C4-2B (cell line): ENCODE data around the gene ZPLD1.

Experiments
- H3K27ac ChIP-seq: fragments of 450-650 bp; 2 replicates; pipeline ENCODE4 v1.5.1; 2017
- ZFX ChIP-seq: fragments of 450-650 bp; IDR thresholded peaks from 2 replicates; pipeline ENCODE4 v1.6.1; 2017
- TF ChIP-seq, protein P1 (sequence below): fragments of 450-650 bp; conservative IDR thresholded peaks from 2 replicates; pipeline ENCODE4 v1.5.1; 2017; ENCODE audit warnings: mild to moderate bottlenecking

ZPLD1 gene

DNA sequence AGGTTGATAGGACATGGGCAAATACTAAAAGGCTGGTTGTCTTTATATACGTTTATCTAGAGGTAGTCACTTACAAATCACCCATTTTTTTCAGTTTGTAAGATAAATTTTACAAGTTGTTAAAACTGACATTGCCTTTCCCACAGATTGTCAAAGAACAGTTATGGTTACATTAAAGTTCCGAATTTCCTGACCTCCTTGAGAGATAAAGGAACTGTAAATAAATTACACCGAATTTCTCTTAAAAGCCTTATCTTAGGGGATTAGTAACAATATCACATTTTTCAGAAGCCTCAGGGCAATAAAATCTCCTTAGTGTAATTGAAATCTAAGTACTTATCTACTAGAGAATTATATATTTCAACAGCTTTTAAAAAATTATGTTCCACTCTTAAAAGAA, 49.5 kb downstream of the ZPLD1 start:
- TF ChIP-seq, protein P1, sequence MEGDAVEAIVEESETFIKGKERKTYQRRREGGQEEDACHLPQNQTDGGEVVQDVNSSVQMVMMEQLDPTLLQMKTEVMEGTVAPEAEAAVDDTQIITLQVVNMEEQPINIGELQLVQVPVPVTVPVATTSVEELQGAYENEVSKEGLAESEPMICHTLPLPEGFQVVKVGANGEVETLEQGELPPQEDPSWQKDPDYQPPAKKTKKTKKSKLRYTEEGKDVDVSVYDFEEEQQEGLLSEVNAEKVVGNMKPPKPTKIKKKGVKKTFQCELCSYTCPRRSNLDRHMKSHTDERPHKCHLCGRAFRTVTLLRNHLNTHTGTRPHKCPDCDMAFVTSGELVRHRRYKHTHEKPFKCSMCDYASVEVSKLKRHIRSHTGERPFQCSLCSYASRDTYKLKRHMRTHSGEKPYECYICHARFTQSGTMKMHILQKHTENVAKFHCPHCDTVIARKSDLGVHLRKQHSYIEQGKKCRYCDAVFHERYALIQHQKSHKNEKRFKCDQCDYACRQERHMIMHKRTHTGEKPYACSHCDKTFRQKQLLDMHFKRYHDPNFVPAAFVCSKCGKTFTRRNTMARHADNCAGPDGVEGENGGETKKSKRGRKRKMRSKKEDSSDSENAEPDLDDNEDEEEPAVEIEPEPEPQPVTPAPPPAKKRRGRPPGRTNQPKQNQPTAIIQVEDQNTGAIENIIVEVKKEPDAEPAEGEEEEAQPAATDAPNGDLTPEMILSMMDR = no peak
- TF ChIP-seq ZFX = no peak
- H3K27ac ChIP-seq = no peak overlapping the region

DNA sequence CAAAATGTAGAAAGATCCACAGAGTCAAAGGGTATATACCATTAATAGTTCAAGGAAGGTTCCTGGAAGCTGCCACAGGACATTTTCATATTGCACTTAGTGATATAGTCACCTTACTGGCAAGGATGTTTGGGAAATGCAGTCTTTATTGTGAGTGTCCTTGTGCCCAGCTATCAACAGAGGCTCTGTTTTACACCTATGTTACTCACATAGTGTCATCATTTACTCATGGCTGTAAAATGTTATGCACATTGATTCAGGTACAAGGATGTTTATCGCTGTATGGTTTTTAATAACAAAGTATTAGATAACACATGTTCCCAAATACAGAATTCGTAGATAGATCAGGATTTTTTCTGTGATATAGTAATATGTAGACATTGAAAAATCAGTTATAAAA, 50.9 kb downstream of the ZPLD1 start:
- H3K27ac ChIP-seq = no peak overlapping the region

DNA sequence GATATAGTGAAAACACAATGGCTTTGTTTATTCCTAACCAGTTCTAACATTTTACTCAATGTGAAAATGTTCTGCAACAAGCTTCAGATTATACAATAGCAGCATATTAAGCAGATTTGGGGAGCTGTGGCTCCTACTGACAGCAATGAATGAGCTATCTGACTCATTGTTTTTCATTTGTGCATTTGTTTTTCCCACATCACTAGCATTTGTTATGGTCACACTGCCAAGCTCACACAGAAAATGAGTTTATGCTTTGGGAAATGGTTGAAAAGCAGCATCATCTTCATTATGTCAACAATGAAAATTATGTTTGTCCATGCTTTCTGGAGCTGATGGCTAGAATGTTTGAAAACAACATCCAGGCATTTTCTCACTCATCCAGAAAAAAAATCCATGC, 53.5 kb downstream of the ZPLD1 start:
- no peak overlapping the region for H3K27ac ChIP-seq
- no peak for TF ChIP-seq ZFX
- TF ChIP-seq, protein P1 = no peak

More for the DNA sequence above, 50.9 kb downstream of the ZPLD1 start:
- no peak for TF ChIP-seq ZFX
- TF ChIP-seq, protein P1 = no peak

DNA sequence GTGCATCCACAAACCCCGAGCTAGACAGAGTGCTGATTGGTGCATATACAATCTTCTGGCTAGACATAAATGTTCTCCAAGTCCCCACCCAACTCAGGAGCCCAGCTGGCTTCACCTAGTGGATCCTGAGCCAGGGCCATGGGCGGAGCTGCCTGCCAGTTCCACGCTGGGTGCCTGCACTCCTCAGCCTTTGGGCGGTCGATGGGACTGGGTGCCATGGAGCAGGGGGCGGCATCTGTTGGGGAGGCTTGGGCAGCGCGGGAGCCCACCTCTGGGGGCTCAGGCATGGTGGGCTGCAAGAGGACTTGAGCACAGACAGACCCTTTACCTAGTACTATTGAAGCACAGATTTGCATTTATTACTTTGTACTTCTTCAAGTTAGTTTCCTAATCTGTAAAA, 57.5 kb downstream of the ZPLD1 start:
- TF ChIP-seq ZFX = no peak
- TF ChIP-seq, protein P1 = no peak

DNA sequence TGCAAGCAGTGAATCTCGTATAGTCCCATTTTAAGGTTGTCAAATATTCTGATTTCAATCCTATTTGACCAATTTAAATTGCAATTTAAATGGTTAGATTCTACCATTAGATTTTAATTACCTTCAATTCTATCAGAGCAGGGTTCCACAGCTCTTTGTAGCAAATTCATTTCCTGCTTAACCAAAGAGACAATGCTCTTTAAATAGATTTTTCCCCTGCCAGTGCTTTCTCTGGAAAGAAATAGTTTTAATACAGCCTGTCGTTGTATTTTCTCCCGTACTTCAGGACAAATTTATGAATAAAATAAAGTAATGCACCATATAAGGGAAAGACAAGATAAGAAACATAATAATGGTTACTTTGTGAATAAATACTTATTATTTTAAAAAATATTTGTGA, 62.8 kb downstream of the ZPLD1 start:
- TF ChIP-seq, protein P1 = no peak
- no peak for TF ChIP-seq ZFX

More for the DNA sequence above, 57.5 kb downstream of the ZPLD1 start:
- no peak overlapping the region for H3K27ac ChIP-seq

DNA sequence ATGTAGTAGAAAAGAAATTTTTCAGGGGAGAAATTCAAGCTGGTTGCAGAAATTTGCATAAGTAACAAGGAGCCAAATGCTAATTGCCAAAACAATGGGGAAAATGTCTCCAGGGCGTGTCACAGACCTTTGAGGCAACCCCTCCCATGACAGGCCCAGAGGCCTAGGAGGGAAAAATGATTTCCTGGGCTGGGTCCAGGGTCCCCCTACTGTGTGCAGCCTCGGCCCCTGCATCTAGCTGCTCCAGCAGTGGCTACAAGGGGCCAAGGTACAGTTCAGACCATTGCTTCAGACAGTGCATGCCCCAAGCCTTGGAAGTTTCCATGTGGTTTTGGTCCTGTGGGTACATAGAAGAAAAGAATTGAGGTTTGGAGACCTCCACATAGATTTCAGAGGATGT, 70.7 kb downstream of the ZPLD1 start:
- H3K27ac ChIP-seq = no peak overlapping the region
- TF ChIP-seq, protein P1 = no peak
- no peak for TF ChIP-seq ZFX

More for the DNA sequence above, 62.8 kb downstream of the ZPLD1 start:
- no peak overlapping the region for H3K27ac ChIP-seq

DNA sequence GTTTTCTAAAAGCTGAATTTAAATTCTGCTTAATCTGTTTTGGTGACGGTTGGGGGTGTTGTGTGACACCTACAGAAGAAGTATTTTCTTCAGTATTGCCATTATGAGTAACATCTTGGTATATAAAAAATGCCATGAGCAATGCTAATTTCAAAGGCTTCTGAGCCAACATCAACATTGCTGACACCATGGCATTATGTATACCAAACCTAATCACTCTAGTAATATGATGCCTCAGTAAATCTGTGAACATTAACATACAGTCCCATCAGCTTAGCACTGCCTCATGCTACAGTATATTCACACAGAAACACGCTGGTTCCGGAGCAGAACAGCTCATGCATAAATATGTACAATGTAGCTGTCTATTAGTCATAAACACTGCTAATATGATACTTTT, 75.8 kb downstream of the ZPLD1 start:
- TF ChIP-seq, protein P1 = no peak
- TF ChIP-seq ZFX = no peak
- H3K27ac ChIP-seq = no peak overlapping the region
